ENCODE results near the gene BPIFA3.

The BPIFA3 gene

DNA sequence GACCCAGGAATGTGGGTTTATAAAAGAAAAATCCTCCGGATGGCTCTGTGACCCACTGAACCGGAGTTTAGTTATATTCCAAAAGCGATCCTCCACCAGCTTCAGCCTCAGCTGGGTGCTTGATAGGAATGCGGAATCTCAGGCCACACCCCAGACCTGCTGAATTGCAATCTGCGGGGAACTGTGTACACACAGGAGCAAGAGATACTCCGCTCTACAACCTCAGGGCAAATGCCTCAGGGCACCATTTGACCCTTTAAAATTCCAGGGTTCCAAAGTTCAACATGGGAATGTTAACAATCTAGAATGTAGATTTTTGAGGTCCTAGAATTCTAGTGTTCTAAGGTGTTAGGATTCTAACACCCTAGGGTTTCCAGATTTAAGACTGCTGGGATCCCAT lies 38.4 kb upstream of the BPIFA3 start (continued):
- TF ChIP-seq ZNF654 (tag by site-specific recombination; IDR thresholded peaks at IDR 0.05; ENCODE audit: low read depth) (no peak), ZNF138 (tag by site-specific recombination; IDR thresholded peaks at IDR 0.05; ENCODE audit: borderline replicate concordance) (no peak)

DNA sequence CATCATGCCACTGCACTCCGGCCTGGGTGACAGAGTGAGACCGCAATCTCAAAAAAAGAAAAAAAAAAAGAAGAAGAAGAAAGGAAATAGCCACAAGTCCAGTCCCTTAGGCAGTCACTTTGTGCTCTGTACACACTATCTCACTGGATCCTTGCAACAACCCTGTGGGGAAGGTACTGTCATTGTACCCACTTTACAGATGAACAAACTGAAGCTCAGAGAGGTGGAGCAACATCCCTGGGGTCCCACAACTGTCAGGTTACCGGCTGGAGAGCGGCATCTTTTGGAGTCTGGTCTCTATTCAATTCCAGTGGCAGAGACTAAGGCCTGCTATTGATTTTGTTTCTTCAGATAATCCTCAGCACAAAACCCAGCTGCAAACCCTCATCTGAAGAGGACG lies 37.0 kb upstream of the BPIFA3 start:
- H3K9me3 ChIP-seq (ENCODE audit: control insufficient read depth, insufficient read depth, low read depth, low read length), result no peaks in the 10 kb centered on the region
- CTCF ChIA-PET, result interaction anchor here (0.7 kb wide), 2 partner anchors 16 to 31 kb away, joined by 3 read pairs; no protein-coding TSS in a partner anchor
- H3K4me1 ChIP-seq (ENCODE audit: control insufficient read depth, insufficient read depth, low read length), result no peaks in the 10 kb centered on the region
- no peaks in the 10 kb centered on the region for H3K36me3 ChIP-seq (ENCODE audit: control insufficient read depth in 2 of 2, insufficient read depth in 1 of 2, low read length in 2 of 2)
- no peak overlapping the region for H3K4me3 ChIP-seq (ENCODE audit: low read depth, low read length)
- POLR2A ChIA-PET, result no interaction called here
- H3K27ac ChIP-seq (ENCODE audit: extremely low read depth, low read depth, low read length), result no peak overlapping the region
- TF ChIP-seq, protein P1, sequence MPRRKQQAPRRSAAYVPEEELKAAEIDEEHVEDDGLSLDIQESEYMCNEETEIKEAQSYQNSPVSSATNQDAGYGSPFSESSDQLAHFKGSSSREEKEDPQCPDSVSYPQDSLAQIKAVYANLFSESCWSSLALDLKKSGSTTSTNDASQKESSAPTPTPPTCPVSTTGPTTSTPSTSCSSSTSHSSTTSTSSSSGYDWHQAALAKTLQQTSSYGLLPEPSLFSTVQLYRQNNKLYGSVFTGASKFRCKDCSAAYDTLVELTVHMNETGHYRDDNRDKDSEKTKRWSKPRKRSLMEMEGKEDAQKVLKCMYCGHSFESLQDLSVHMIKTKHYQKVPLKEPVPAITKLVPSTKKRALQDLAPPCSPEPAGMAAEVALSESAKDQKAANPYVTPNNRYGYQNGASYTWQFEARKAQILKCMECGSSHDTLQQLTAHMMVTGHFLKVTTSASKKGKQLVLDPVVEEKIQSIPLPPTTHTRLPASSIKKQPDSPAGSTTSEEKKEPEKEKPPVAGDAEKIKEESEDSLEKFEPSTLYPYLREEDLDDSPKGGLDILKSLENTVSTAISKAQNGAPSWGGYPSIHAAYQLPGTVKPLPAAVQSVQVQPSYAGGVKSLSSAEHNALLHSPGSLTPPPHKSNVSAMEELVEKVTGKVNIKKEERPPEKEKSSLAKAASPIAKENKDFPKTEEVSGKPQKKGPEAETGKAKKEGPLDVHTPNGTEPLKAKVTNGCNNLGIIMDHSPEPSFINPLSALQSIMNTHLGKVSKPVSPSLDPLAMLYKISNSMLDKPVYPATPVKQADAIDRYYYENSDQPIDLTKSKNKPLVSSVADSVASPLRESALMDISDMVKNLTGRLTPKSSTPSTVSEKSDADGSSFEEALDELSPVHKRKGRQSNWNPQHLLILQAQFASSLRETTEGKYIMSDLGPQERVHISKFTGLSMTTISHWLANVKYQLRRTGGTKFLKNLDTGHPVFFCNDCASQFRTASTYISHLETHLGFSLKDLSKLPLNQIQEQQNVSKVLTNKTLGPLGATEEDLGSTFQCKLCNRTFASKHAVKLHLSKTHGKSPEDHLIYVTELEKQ (tag by site-specific recombination; IDR thresholded peaks at IDR 0.05; ENCODE audit: borderline replicate concordance), result no peak
- TF ChIP-seq ZNF416 (tag by site-specific recombination; IDR thresholded peaks at IDR 0.05) (no peak), ZNF501 (tag by site-specific recombination; IDR thresholded peaks at IDR 0.05) (no peak), ZNF747 (tag by site-specific recombination; IDR thresholded peaks at IDR 0.05) (no peak), ZNF112 (tag by site-specific recombination; IDR thresholded peaks at IDR 0.05) (no peak), KLF10 (tag by site-specific recombination; IDR thresholded peaks at IDR 0.05) (no peak), ZNF423 (tag by site-specific recombination; IDR thresholded peaks at IDR 0.05) (no peak), ZNF169 (tag by site-specific recombination; IDR thresholded peaks at IDR 0.05) (no peak), HOXD13 (CRISPR knock-in tag; IDR thresholded peaks at IDR 0.05; ENCODE audit: borderline replicate concordance) (no peak)
- TF ChIP-seq, protein P2, sequence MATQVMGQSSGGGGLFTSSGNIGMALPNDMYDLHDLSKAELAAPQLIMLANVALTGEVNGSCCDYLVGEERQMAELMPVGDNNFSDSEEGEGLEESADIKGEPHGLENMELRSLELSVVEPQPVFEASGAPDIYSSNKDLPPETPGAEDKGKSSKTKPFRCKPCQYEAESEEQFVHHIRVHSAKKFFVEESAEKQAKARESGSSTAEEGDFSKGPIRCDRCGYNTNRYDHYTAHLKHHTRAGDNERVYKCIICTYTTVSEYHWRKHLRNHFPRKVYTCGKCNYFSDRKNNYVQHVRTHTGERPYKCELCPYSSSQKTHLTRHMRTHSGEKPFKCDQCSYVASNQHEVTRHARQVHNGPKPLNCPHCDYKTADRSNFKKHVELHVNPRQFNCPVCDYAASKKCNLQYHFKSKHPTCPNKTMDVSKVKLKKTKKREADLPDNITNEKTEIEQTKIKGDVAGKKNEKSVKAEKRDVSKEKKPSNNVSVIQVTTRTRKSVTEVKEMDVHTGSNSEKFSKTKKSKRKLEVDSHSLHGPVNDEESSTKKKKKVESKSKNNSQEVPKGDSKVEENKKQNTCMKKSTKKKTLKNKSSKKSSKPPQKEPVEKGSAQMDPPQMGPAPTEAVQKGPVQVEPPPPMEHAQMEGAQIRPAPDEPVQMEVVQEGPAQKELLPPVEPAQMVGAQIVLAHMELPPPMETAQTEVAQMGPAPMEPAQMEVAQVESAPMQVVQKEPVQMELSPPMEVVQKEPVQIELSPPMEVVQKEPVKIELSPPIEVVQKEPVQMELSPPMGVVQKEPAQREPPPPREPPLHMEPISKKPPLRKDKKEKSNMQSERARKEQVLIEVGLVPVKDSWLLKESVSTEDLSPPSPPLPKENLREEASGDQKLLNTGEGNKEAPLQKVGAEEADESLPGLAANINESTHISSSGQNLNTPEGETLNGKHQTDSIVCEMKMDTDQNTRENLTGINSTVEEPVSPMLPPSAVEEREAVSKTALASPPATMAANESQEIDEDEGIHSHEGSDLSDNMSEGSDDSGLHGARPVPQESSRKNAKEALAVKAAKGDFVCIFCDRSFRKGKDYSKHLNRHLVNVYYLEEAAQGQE (tag by site-specific recombination; IDR thresholded peaks at IDR 0.05), result no peak
- TF ChIP-seq, protein P3, sequence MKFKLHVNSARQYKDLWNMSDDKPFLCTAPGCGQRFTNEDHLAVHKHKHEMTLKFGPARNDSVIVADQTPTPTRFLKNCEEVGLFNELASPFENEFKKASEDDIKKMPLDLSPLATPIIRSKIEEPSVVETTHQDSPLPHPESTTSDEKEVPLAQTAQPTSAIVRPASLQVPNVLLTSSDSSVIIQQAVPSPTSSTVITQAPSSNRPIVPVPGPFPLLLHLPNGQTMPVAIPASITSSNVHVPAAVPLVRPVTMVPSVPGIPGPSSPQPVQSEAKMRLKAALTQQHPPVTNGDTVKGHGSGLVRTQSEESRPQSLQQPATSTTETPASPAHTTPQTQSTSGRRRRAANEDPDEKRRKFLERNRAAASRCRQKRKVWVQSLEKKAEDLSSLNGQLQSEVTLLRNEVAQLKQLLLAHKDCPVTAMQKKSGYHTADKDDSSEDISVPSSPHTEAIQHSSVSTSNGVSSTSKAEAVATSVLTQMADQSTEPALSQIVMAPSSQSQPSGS (tag by site-specific recombination; IDR thresholded peaks at IDR 0.05; ENCODE audit: low read depth), result no peak
- TF ChIP-seq, protein P4, sequence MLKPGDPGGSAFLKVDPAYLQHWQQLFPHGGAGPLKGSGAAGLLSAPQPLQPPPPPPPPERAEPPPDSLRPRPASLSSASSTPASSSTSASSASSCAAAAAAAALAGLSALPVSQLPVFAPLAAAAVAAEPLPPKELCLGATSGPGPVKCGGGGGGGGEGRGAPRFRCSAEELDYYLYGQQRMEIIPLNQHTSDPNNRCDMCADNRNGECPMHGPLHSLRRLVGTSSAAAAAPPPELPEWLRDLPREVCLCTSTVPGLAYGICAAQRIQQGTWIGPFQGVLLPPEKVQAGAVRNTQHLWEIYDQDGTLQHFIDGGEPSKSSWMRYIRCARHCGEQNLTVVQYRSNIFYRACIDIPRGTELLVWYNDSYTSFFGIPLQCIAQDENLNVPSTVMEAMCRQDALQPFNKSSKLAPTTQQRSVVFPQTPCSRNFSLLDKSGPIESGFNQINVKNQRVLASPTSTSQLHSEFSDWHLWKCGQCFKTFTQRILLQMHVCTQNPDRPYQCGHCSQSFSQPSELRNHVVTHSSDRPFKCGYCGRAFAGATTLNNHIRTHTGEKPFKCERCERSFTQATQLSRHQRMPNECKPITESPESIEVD (tag by site-specific recombination; IDR thresholded peaks at IDR 0.05), result no peak
